HG03457 (cell line): ENCODE data around the gene PPP4C.

Experiments
- ATAC-seq: cut with Tn5 transposase; IDR thresholded peaks from one replicate; pipeline ENCODE4 v1.9.1; 2021; ENCODE audit warnings: moderate number of reproducible peaks; ENCODE audit not compliant: unreplicated experiment

Gene PPP4C

DNA sequence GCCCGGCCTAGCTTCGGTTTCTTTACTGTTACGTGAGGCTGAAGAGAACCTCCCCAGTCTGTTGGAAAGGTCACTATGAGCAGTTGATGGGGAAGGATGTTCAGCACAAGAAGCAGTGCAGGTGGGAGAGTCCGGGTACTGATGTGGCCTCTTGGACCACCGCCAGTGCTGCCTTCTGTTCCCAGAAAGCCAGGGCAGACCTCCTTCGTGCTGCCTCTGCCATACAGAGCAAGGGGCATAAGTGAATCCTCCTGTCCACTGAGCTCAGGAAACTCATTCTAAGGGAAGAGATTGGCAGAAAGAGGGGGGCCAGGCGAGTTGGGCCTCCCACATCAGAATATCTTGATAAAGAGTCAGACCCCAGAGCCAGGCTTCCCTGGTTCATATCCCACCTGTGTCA, 3.7 kb downstream of the PPP4C start:
- no peak for ATAC-seq

DNA sequence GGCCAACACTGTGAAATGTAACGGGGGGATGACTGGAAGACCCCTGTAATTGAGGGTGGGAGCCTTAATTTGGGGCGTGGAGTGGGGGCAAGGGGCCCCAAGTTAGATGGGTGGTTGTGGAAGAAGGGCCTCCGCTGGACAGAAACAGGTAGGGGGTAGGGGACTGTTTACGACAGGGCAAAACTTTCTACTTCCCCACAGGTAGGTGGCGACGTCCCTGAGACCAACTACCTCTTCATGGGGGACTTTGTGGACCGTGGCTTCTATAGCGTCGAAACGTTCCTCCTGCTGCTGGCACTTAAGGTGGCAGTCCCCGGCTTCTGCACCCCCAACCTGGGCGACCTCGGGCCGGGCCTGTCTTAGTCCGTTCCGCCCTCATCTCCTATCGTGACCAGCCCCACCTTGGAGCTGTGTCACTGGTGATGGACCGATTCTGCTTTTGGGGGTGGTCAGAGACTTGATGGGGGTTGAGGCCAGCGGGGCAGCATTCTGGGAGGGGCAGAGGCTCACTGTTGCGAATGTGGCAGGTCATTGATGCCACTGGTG, 6.8 kb downstream of the PPP4C start:
- ATAC-seq: no peak

GRCh38 chr16:30083216-30084055, 7.6 kb downstream of the PPP4C start:
- no peak for ATAC-seq

DNA sequence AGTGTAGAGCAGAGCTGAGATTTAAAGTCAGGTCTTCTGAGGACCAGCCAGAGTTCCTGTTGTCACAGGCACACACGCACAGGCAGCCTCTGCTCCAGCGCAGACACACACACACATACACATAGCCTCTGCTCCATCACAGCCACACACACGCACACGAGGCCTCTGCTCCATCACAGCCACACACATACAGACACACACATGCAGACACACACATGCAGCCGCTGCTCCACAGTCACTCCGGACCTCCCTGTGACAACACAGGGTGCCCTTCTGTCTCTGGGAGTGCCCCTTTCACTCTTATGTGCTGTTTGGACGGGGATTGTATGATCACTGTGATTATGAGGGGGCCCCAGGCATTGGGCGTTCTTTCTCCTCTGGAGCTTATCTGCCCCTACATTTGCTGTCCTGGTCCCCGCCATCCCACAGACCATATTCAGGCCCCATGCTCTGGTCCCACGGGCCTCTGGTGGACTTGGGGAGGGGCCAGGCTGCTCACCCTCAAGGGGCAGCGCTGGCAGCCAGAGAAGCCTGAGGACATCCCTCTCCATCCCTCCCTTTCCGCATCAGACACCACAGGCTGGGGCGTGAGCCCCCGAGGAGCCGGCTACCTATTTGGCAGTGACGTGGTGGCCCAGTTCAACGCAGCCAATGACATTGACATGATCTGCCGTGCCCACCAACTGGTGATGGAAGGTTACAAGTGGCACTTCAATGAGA, 8.5 kb downstream of the PPP4C start:
- no peak for ATAC-seq

DNA sequence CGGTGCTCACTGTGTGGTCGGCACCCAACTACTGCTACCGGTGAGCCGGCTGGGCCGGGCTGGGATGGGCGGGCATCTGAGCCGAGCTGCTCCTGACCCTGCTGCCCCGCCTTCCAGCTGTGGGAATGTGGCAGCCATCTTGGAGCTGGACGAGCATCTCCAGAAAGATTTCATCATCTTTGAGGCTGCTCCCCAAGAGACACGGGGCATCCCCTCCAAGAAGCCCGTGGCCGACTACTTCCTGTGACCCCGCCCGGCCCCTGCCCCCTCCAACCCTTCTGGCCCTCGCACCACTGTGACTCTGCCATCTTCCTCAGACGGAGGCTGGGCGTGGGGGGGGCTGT, 9.0 kb downstream of the PPP4C start:
- ATAC-seq: no peak

- ATAC-seq: no peak
These were observed 9.5 kb downstream of the PPP4C start for GRCh38 chr16:30085247-30085646.

GRCh38 chr16:30085820-30086219, 10.0 kb downstream of the PPP4C start:
- ATAC-seq: no peak

- no peak for ATAC-seq
These were observed 10.7 kb downstream of the PPP4C start for GRCh38 chr16:30086291-30087140.

- ATAC-seq: no peak
These were observed 11.5 kb downstream of the PPP4C start for GRCh38 chr16:30087181-30087898.

DNA sequence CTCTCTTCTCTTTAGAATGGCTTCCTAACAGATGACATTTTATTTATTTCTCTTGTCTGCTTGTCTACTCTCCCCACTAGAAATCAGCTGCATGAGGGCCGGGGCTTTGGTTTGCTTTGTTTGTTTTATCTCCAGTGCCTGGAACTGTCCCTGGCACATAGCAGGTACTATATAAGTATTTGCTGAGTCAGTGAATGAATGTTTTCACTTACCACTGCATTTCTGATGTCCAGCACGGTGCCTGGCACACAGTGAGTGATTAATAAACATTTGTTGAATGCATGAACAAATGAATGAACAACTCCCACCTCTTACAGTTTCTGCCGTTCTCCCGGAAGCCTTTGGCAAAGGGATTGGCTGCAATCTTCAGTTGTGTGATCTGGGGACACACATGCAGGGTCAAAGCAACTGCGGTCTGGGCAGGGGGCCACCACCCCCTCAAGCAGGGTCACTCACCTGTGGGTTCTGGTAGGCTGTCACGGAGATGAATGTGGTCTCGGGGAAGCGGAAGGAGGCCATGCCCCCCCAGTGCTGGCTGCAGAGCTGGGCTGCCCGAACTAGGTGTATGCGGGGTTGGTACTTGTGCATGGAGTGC, 12.5 kb downstream of the PPP4C start:
- no peak for ATAC-seq

- ATAC-seq: no peak
These were observed 13.2 kb downstream of the PPP4C start for GRCh38 chr16:30088832-30089624.

DNA sequence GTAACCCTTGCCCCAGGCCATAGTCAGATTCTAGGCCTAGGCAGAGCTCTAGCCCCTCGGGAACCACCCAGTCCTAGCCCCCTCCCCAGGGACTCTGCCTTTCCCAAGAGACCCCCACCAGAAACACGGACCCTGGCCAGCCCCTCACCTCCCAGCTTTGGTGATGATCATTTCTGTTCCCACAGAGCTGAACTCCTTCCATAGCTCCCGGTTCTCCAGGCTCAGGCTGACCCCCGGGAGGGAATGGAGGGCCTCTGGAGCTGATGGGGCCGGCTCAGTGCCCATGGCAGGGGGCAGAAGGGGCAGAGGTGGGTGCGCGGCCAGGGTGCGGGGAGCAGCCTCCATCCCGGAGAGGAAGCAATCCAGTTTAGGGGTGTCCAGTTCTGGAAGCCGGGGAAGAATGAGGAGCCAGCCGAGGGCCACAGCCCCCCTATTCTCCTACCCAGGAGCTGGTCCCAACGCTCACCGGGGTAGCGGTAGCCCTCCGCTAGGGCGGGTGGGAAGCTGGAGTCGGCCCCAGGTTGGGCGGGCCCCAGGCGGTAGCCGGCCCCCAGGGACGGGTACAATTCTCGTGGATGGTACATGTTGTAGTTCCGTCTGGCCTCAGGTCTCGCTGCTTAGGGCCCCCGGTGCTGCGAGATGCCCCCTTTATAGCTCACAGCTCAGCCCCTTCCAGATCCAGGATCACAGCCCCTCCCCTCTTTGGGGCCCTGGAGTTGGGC, 15.0 kb downstream of the PPP4C start:
- no peak for ATAC-seq

GRCh38 chr16:30091474-30092372, 15.9 kb downstream of the PPP4C start, which contains the start of gene TBX6:
Gene TBX6, minus strand, starts transcription at chr16:30091924. Its CDS starts 731 bp downstream, at chr16:30091193.
- peak; percentile 43 for ATAC-seq

DNA sequence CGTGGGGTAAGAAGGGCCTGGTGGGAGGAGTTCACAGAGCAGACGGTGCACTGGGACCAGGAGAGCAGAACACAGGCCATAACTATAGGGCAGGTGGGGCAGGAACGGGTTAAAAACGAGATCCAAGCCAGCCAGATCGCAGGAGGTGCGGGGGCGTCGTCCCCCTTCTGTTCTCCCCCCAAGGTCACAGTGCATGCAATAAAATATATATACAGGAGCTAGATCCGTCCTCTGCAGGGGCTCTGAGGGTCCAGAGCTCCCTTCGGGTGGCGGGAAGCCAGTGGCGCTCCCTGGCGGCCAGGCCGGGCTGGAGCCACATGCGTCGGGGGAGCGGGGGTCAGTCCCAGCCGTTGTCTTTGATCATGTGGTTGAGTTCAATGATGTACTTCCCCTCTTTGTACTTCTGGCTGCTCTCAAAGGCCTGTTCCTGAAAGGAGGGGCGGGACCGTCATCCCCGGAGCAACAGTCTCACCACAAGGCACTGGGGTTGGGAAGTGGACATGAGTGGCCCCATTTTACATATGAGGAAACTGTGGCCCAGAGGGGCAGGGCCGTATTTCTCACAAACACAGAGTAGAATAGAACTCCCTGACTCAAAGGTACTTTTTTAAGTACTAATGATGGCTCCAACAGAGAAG, 16.7 kb downstream of the PPP4C start:
- peak; percentile 29 for ATAC-seq

GRCh38 chr16:30094541-30095165, 18.9 kb downstream of the PPP4C start:
- ATAC-seq: no peak

- ATAC-seq: no peak
These were observed 19.6 kb downstream of the PPP4C start for GRCh38 chr16:30095166-30096078.
